WTC11 (cell line): ENCODE data around the gene RNF181. TPM values are rescaled to one million over a fixed set of nuclear protein-coding genes. Genes with fewer than 3 reads are reported as not detected.

ENCODE experiments used
- ATAC-seq: fragments of 200-7000 bp; cut with Tn5 transposase; 2 replicates; pipeline ENCODE4 v1.10.0; 2021; ENCODE audit warnings: mild to moderate bottlenecking, moderate library complexity
- CTCF ChIA-PET: fragments of 300-600 bp; sonication (Branson Sonifier 250); formaldehyde crosslinking; loops from one replicate; lab custom pipeline; 2021; ENCODE audit warnings: antibody characterized with exemption; lab: Charles Lee
- POLR2A ChIA-PET: fragments of 350-600 bp; sonication (Branson Sonifier 250); formaldehyde crosslinking; loops from one replicate; lab custom pipeline; 2021; ENCODE audit warnings: antibody characterized with exemption; lab: Charles Lee
- DNase-seq: peaks from one replicate; pipeline ENCODE4 v3.0.0; 2021; ENCODE audit warnings: low spot score
- H3K27ac Mint-ChIP-seq: 2 replicates; pipeline ENCODE4 v1.8.0; 2021; ENCODE audit warnings: mixed read lengths
- H3K27me3 Mint-ChIP-seq: 2 replicates; pipeline ENCODE4 v1.8.0; 2021; ENCODE audit warnings: low read depth, mild to moderate bottlenecking, moderate library complexity, mixed read lengths
- H3K36me3 Mint-ChIP-seq: 2 replicates; pipeline ENCODE4 v1.8.0; 2021; ENCODE audit warnings: mixed read lengths
- H3K4me1 Mint-ChIP-seq: 2 replicates; pipeline ENCODE4 v1.8.0; 2022; ENCODE audit warnings: mixed read lengths
- H3K4me3 Mint-ChIP-seq: 2 replicates; pipeline ENCODE4 v1.8.0; 2021; ENCODE audit warnings: mild to moderate bottlenecking, moderate library complexity, mixed read lengths
- H3K9me3 Mint-ChIP-seq: 2 replicates; pipeline ENCODE4 v1.8.0; 2021; ENCODE audit warnings: mixed read lengths
- ARID4B ChIP-seq: sonication (generic); formaldehyde crosslinking; IDR thresholded peaks from 2 replicates; pipeline ENCODE4 v1.8.0; 2023; ENCODE audit warnings: missing genetic modification reagents, mild to moderate bottlenecking, borderline replicate concordance
- ATF1 ChIP-seq: sonication (generic); formaldehyde crosslinking; IDR thresholded peaks from 2 replicates; pipeline ENCODE4 v1.8.1; 2023; ENCODE audit warnings: mild to moderate bottlenecking, moderate library complexity, missing genetic modification reagents
- CBFB ChIP-seq: sonication (generic); formaldehyde crosslinking; IDR thresholded peaks from 2 replicates; pipeline ENCODE4 v1.8.1; 2022; ENCODE audit warnings: mild to moderate bottlenecking, low read depth, missing genetic modification reagents
- CDX4 ChIP-seq: fragments of 250-450 bp; sonication (Bioruptor Pico); IDR thresholded peaks from 2 replicates; pipeline ENCODE4 v1.9.0; 2021; ENCODE audit warnings: moderate library complexity, mild to moderate bottlenecking, inconsistent platforms, borderline replicate concordance
- CREM ChIP-seq: sonication (generic); formaldehyde crosslinking; IDR thresholded peaks from 2 replicates; pipeline ENCODE4 v1.8.1; 2022; ENCODE audit warnings: mild to moderate bottlenecking, missing genetic modification reagents, moderate library complexity
- E2F5 ChIP-seq: sonication (generic); formaldehyde crosslinking; IDR thresholded peaks from 2 replicates; pipeline ENCODE4 v1.8.1; 2022; ENCODE audit warnings: mild to moderate bottlenecking, moderate library complexity, missing genetic modification reagents
- NR1H2 ChIP-seq: sonication (generic); formaldehyde crosslinking; IDR thresholded peaks from 2 replicates; pipeline ENCODE4 v1.9.0; 2021; ENCODE audit warnings: mild to moderate bottlenecking, moderate library complexity, missing genetic modification reagents
- SOX15 ChIP-seq: fragments of 250-450 bp; sonication (Bioruptor Pico); IDR thresholded peaks from 2 replicates; pipeline ENCODE4 v1.9.0; 2021; ENCODE audit warnings: mild to moderate bottlenecking
- SP1 ChIP-seq: sonication (generic); formaldehyde crosslinking; conservative IDR thresholded peaks from 2 replicates; pipeline ENCODE4 v1.8.1; 2022; ENCODE audit warnings: missing genetic modification reagents
- TEAD4 ChIP-seq: sonication (generic); formaldehyde crosslinking; IDR thresholded peaks from 2 replicates; pipeline ENCODE4 v1.8.0; 2022; ENCODE audit warnings: mild to moderate bottlenecking, missing genetic modification reagents
- ZBTB21 ChIP-seq: sonication (generic); formaldehyde crosslinking; IDR thresholded peaks from 2 replicates; pipeline ENCODE4 v1.8.1; 2023; ENCODE audit warnings: mild to moderate bottlenecking, missing genetic modification reagents, borderline replicate concordance
- ZMAT4 ChIP-seq: fragments of 250-450 bp; sonication (Bioruptor Pico); IDR thresholded peaks from 2 replicates; pipeline ENCODE4 v1.9.0; 2021; ENCODE audit warnings: mild to moderate bottlenecking
- ZNF121 ChIP-seq: sonication (generic); formaldehyde crosslinking; IDR thresholded peaks from 2 replicates; pipeline ENCODE4 v1.8.0; 2023; ENCODE audit warnings: missing genetic modification reagents
- ZNF317 ChIP-seq: sonication (generic); formaldehyde crosslinking; IDR thresholded peaks from 2 replicates; pipeline ENCODE4 v1.8.1; 2023; ENCODE audit warnings: low read depth, mild to moderate bottlenecking, moderate library complexity, missing genetic modification reagents, borderline replicate concordance
- ZNF423 ChIP-seq: fragments of 250-450 bp; sonication (Bioruptor Pico); IDR thresholded peaks from 2 replicates; pipeline ENCODE4 v2.1.2; 2022; ENCODE audit warnings: mild to moderate bottlenecking, moderate library complexity
- ZNF671 ChIP-seq: fragments of 250-450 bp; sonication (Bioruptor Pico); IDR thresholded peaks from 2 replicates; pipeline ENCODE4 v1.8.0; 2021; ENCODE audit warnings: mild to moderate bottlenecking
- ZSCAN18 ChIP-seq: fragments of 250-450 bp; sonication (Bioruptor Pico); IDR thresholded peaks from 2 replicates; pipeline ENCODE4 v2.1.2; 2022; ENCODE audit warnings: mild to moderate bottlenecking, moderate library complexity
- total RNA-seq: library from RNA; stranded (reverse); gene quantifications from 3 replicates; pipeline ENCODE4 v1.2.3, GENCODE V29; 2021
- TF ChIP-seq, protein P1 (sequence below): sonication (generic); formaldehyde crosslinking; IDR thresholded peaks from 2 replicates; pipeline ENCODE4 v1.8.0; 2022; ENCODE audit warnings: missing genetic modification reagents
- TF ChIP-seq, protein P2 (sequence below): sonication (generic); formaldehyde crosslinking; IDR thresholded peaks from 2 replicates; pipeline ENCODE4 v1.8.1; 2022; ENCODE audit warnings: mild to moderate bottlenecking, missing genetic modification reagents, moderate library complexity, borderline replicate concordance

Gene RNF181
- total RNA-seq, 1 experiment from 2014 or later = 95.4 TPM

GRCh38 chr2:85635011-85635410, 39.5 kb downstream of the RNF181 start:
- Mint-ChIP-seq H3K27ac (no peak overlapping the region; the same call in 1 of the 2 replicates), H3K9me3 (no peaks in the 10 kb centered on the region), H3K36me3 (peaks cover 70% of the 10 kb centered on the region), H3K4me1 (no peaks in the 10 kb centered on the region), H3K27me3 (no peaks in the 10 kb centered on the region), H3K4me3 (no peak overlapping the region)
- DNase-seq (no peak), ATAC-seq (no peak)
- ChIA-PET POLR2A (interaction anchor here (0.7 kb wide), 1 partner anchor 155 kb away, joined by 3 read pairs; no protein-coding TSS in a partner anchor), CTCF (interaction anchor here (3.3 kb wide), 1 partner anchor 18 kb away, joined by 19 read pairs; no protein-coding TSS in a partner anchor)
- TF ChIP-seq ARID4B (CRISPR knock-in tag) (no peak), ZNF317 (CRISPR knock-in tag) (no peak), ZNF671 (CRISPR knock-in tag) (no peak), TEAD4 (no peak), CDX4 (no peak)
- TF ChIP-seq, protein P1, sequence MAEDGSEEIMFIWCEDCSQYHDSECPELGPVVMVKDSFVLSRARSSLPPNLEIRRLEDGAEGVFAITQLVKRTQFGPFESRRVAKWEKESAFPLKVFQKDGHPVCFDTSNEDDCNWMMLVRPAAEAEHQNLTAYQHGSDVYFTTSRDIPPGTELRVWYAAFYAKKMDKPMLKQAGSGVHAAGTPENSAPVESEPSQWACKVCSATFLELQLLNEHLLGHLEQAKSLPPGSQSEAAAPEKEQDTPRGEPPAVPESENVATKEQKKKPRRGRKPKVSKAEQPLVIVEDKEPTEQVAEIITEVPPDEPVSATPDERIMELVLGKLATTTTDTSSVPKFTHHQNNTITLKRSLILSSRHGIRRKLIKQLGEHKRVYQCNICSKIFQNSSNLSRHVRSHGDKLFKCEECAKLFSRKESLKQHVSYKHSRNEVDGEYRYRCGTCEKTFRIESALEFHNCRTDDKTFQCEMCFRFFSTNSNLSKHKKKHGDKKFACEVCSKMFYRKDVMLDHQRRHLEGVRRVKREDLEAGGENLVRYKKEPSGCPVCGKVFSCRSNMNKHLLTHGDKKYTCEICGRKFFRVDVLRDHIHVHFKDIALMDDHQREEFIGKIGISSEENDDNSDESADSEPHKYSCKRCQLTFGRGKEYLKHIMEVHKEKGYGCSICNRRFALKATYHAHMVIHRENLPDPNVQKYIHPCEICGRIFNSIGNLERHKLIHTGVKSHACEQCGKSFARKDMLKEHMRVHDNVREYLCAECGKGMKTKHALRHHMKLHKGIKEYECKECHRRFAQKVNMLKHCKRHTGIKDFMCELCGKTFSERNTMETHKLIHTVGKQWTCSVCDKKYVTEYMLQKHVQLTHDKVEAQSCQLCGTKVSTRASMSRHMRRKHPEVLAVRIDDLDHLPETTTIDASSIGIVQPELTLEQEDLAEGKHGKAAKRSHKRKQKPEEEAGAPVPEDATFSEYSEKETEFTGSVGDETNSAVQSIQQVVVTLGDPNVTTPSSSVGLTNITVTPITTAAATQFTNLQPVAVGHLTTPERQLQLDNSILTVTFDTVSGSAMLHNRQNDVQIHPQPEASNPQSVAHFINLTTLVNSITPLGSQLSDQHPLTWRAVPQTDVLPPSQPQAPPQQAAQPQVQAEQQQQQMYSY (CRISPR knock-in tag) = no peak
- TF ChIP-seq, all 79 proteins: peak for 0

DNA sequence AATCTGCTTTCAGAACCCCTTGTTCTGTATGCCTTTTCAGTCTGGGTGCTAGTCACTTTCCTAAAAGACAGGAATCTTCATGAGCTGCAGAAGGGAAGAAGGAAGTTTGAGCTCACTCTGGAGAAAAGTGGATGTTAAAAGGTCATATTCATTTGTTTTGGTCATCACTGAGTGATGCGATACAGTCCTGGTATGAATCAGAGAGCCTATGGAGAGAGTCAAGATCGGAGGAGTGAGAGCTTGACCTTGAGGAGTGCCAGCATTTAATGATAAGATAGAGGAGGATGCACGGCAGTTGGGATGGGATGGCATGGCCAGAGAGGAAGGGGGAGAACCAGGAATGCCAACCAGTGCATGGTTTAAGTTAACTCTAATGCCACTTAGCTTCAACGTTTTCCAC, 40.1 kb downstream of the RNF181 start:
- DNase-seq = no peak
- Mint-ChIP-seq H3K36me3 (peaks cover 68% of the 10 kb centered on the region), H3K27ac (no peak overlapping the region), H3K4me1 (no peaks in the 10 kb centered on the region), H3K9me3 (no peaks in the 10 kb centered on the region), H3K27me3 (no peaks in the 10 kb centered on the region), H3K4me3 (no peak overlapping the region)
- TF ChIP-seq NR1H2 (CRISPR knock-in tag) (no peak), E2F5 (no peak), ATF1 (CRISPR knock-in tag) (no peak)
- TF ChIP-seq, protein P2, sequence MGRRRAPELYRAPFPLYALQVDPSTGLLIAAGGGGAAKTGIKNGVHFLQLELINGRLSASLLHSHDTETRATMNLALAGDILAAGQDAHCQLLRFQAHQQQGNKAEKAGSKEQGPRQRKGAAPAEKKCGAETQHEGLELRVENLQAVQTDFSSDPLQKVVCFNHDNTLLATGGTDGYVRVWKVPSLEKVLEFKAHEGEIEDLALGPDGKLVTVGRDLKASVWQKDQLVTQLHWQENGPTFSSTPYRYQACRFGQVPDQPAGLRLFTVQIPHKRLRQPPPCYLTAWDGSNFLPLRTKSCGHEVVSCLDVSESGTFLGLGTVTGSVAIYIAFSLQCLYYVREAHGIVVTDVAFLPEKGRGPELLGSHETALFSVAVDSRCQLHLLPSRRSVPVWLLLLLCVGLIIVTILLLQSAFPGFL (CRISPR knock-in tag) = no peak
- ATAC-seq = no peak
- CTCF ChIA-PET = interaction anchor here (1.3 to 3.3 kb wide), 4 partner anchors 17 to 192 kb away, joined by 4 to 19 read pairs (median 16); no protein-coding TSS in a partner anchor
- POLR2A ChIA-PET = interaction anchor here (0.7 kb wide), 1 partner anchor 155 kb away, joined by 3 read pairs; no protein-coding TSS in a partner anchor

DNA sequence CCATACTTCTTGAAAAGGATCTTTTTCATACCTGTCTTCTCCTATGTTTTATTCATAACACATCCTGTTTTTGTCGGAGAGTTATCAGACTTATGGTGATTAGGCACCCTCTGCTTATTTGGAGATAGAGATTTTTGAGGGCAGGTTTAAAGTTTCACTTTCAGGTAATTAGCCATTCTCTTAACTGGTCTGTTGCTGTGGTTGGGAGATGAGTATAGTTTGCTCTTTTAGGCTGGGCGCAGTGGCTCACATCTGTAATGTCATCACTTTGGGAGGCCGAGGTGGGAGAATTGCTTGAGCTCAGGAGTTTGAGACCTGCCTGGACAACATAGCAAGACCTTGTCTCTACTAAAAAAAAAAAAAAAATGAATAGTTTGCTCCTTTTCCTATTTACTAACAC, 47.2 kb downstream of the RNF181 start:
- ATAC-seq (no peak), DNase-seq (no peak)
- no peaks in the 10 kb centered on the region; the same call in 1 of the 2 replicates for H3K27me3 Mint-ChIP-seq
- no peak overlapping the region for H3K4me3 Mint-ChIP-seq
- ChIA-PET POLR2A (no interaction called here), CTCF (no interaction called here)
- H3K27ac Mint-ChIP-seq = no peak overlapping the region
- H3K36me3 Mint-ChIP-seq = peaks cover 81% of the 10 kb centered on the region
- no peaks in the 10 kb centered on the region for H3K4me1 Mint-ChIP-seq
- H3K9me3 Mint-ChIP-seq = no peaks in the 10 kb centered on the region
- TF ChIP-seq CBFB (CRISPR knock-in tag) (no peak), ZMAT4 (CRISPR knock-in tag) (no peak), ZBTB21 (CRISPR knock-in tag) (no peak), CREM (CRISPR knock-in tag) (no peak), TEAD4 (no peak), ZSCAN18 (CRISPR knock-in tag) (no peak), SOX15 (CRISPR knock-in tag) (no peak), ZNF423 (CRISPR knock-in tag) (no peak), ZNF317 (CRISPR knock-in tag) (no peak), ZNF121 (CRISPR knock-in tag) (no peak), SP1 (CRISPR knock-in tag) (no peak)
